Measurements from ENCODE around the gene LAP3.

- TF ChIP-seq POLR2AphosphoS5 (IDR thresholded peaks at IDR 0.05; ENCODE audit: insufficient read depth in 1 of 2, low read depth in 1 of 2) = no peak
- no peak for TF ChIP-seq CTCF (IDR thresholded peaks at IDR 0.05)
- no peak for TF ChIP-seq POLR2A (IDR thresholded peaks at IDR 0.05)
These were observed 17.3 kb upstream of the LAP3 start for GRCh38 chr4:17559709-17560048.

Data from vagina (tissue), 2 donors.